Peyer's patch (tissue), 4 donors: ENCODE results near the gene TENT4A. TPM values are rescaled to one million over a fixed set of nuclear protein-coding genes. Genes with fewer than 3 reads are reported as not detected.
A peak's percentile ranks its signal among the peaks of the same experiment; 100 is the strongest.

ENCODE experiments used
- DNase-seq, 3 donors: peaks; one replicate each; pipeline ENCODE4 v3.0.0-alpha.2; 2017 to 2019
- H3K27ac ChIP-seq, 4 donors: fragments of 200-600 bp; sonication (generic); one replicate each; pipeline ENCODE4 v1.5.1; 2016 to 2019
- H3K27me3 ChIP-seq, 2 donors: fragments of 200-600 bp; sonication (generic); one replicate each; pipeline ENCODE4 v1.5.1; 2019
- H3K36me3 ChIP-seq, 3 donors: fragments of 200-600 bp; sonication (generic); one replicate each; pipeline ENCODE4 v1.5.1; 2016 to 2019
- H3K4me1 ChIP-seq, 4 donors: fragments of 200-600 bp; sonication (generic); one replicate each; pipeline ENCODE4 v1.5.1; 2016 to 2019
- H3K4me3 ChIP-seq, 4 donors: fragments of 200-600 bp; sonication (generic); 1 replicate in 3 of 4; 2 replicates in 1 of 4; pipeline ENCODE4 v1.5.1; 2016 to 2019; ENCODE audit warnings: mild to moderate bottlenecking in 1 of 4
- H3K9me3 ChIP-seq, 4 donors: fragments of 200-600 bp; sonication (generic); one replicate each; pipeline ENCODE4 v1.5.1; 2016 to 2019; ENCODE audit warnings: mild to moderate bottlenecking in 1 of 4
- CTCF ChIP-seq, 6 experiments: fragments of 450-650 bp in 4 of 6; fragments of 200-600 bp in 2 of 6; sonication (generic) in 1 of 6; IDR thresholded peaks; one replicate each; pipeline ENCODE4 v1.5.1; 2017 to 2019; ENCODE audit warnings: antibody characterized with exemption in 6 of 6, mild to moderate bottlenecking in 3 of 6, moderate library complexity in 1 of 6
- POLR2A ChIP-seq, 2 donors: fragments of 450-650 bp; IDR thresholded peaks; one replicate each; pipeline ENCODE4 v1.5.1; 2017; ENCODE audit warnings: antibody characterized with exemption in 2 of 2, mild to moderate bottlenecking in 2 of 2, moderate library complexity in 2 of 2
- total RNA-seq, 4 donors: library from RNA; depleted of rRNA; stranded (reverse); fragments of >200 nt; gene quantifications; one replicate each; pipeline ENCODE4 v1.1.0, GENCODE V29; 2016

The TENT4A gene
- total RNA-seq, 4 donors from 2014 or later, result 28.0 to 71.8 (median 44.5) TPM

- Histone ChIP-seq H3K36me3 (no peaks in the 10 kb centered on the region), H3K27me3 (no peaks in the 10 kb centered on the region), H3K9me3 (no peaks in the 10 kb centered on the region), H3K4me1 (no peaks in the 10 kb centered on the region), H3K4me3 (no peak overlapping the region), H3K27ac (peak overlapping the region in 1 of 4 donors; percentile 61)
- no peak for DNase-seq
- TF ChIP-seq POLR2A (IDR thresholded peaks at IDR 0.05) (no peak), CTCF (IDR thresholded peaks at IDR 0.05) (no peak)
Observed at GRCh38 chr5:6705088-6705487, 8.1 kb upstream of the TENT4A start.

GRCh38 chr5:6705959-6706358 lies 7.3 kb upstream of the TENT4A start:
- H3K4me1 ChIP-seq, result no peaks in the 10 kb centered on the region
- no peak overlapping the region for H3K4me3 ChIP-seq
- H3K9me3 ChIP-seq, result no peaks in the 10 kb centered on the region
- DNase-seq, result no peak
- H3K27me3 ChIP-seq, result no peaks in the 10 kb centered on the region
- no peaks in the 10 kb centered on the region for H3K36me3 ChIP-seq
- TF ChIP-seq CTCF (IDR thresholded peaks at IDR 0.05) (no peak), POLR2A (IDR thresholded peaks at IDR 0.05) (no peak)
- H3K27ac ChIP-seq, result no peak overlapping the region

GRCh38 chr5:6707852-6708251 lies 5.4 kb upstream of the TENT4A start:
- peaks cover 0 to 6% (median 2%) of the 10 kb centered on the region in 4 donors for H3K4me1 ChIP-seq
- no peaks in the 10 kb centered on the region for H3K27me3 ChIP-seq
- no peak for TF ChIP-seq POLR2A (IDR thresholded peaks at IDR 0.05)
- TF ChIP-seq CTCF (IDR thresholded peaks at IDR 0.05), result no peak
- no peak overlapping the region for H3K4me3 ChIP-seq
- DNase-seq, result no peak
- no peaks in the 10 kb centered on the region for H3K9me3 ChIP-seq
- no peaks in the 10 kb centered on the region for H3K36me3 ChIP-seq
- H3K27ac ChIP-seq, result no peak overlapping the region

- Histone ChIP-seq H3K4me1 (peaks cover 0 to 6% (median 2%) of the 10 kb centered on the region in 4 donors), H3K36me3 (no peaks in the 10 kb centered on the region), H3K27me3 (no peaks in the 10 kb centered on the region), H3K4me3 (no peak overlapping the region), H3K9me3 (no peaks in the 10 kb centered on the region), H3K27ac (no peak overlapping the region)
- TF ChIP-seq POLR2A (IDR thresholded peaks at IDR 0.05) (no peak), CTCF (IDR thresholded peaks at IDR 0.05) (no peak)
- DNase-seq, result no peak
Observed at GRCh38 chr5:6708814-6709213, 4.4 kb upstream of the TENT4A start.

- Histone ChIP-seq H3K27me3 (no peaks in the 10 kb centered on the region), H3K36me3 (no peaks in the 10 kb centered on the region), H3K4me3 (no peak overlapping the region), H3K9me3 (no peaks in the 10 kb centered on the region), H3K4me1 (peaks cover 0 to 12% (median 2%) of the 10 kb centered on the region in 4 donors), H3K27ac (no peak overlapping the region)
- no peak for DNase-seq
- TF ChIP-seq CTCF (IDR thresholded peaks at IDR 0.05), result no peak
- TF ChIP-seq POLR2A (IDR thresholded peaks at IDR 0.05), result no peak
Observed at GRCh38 chr5:6710070-6710469, 3.2 kb upstream of the TENT4A start.
